Neural cell (in vitro differentiated cells): Measurements from ENCODE around the gene LRRC4. TPM values are rescaled to one million over a fixed set of nuclear protein-coding genes. Genes with fewer than 3 reads are reported as not detected.

Experiments
- H2AFZ ChIP-seq: fragments of 200-600, 300-800 bp; sonication (generic), shearing (Covaris generic); 2 replicates; pipeline ENCODE4 v1.6.0; 2014; ENCODE audit warnings: low read depth, mild to moderate bottlenecking, antibody characterized with exemption, low read length, moderate library complexity
- H3F3A ChIP-seq: fragments of 200-600 bp; shearing (Covaris generic); 2 replicates; pipeline ENCODE4 v1.6.1; 2016; ENCODE audit warnings: mild to moderate bottlenecking, moderate library complexity, mixed read lengths, antibody characterized with exemption, low read length; ENCODE audit not compliant: insufficient read depth, poor library complexity, severe bottlenecking
- H3K27ac ChIP-seq: fragments of 200-600, 300-800 bp; sonication (generic), shearing (Covaris generic); 2 replicates; pipeline ENCODE4 v1.5.1; 2014; ENCODE audit warnings: mild to moderate bottlenecking, low read length, moderate library complexity
- H3K27me3 ChIP-seq: fragments of 300-800, 200-600 bp; sonication (generic), shearing (Covaris generic); 2 replicates; pipeline ENCODE4 v1.6.0; 2014; ENCODE audit warnings: mild to moderate bottlenecking, low read depth, low read length, moderate library complexity; ENCODE audit not compliant: insufficient read depth
- H3K36me3 ChIP-seq: fragments of 300-800, 200-600 bp; sonication (generic), shearing (Covaris generic); 2 replicates; pipeline ENCODE4 v1.5.1; 2014; ENCODE audit warnings: mild to moderate bottlenecking, antibody characterized with exemption, low read length, moderate library complexity; ENCODE audit not compliant: insufficient read depth
- H3K4me2 ChIP-seq: fragments of 300-800, 200-600 bp; sonication (generic), shearing (Covaris generic); 2 replicates; pipeline ENCODE4 v1.6.0; 2014; ENCODE audit warnings: mild to moderate bottlenecking, low read length
- H3K4me3 ChIP-seq: fragments of 300-800, 200-600 bp; sonication (generic), shearing (Covaris generic); 2 replicates; pipeline ENCODE4 v1.5.1; 2014; ENCODE audit warnings: mild to moderate bottlenecking, low read length, moderate library complexity
- H3K79me2 ChIP-seq: fragments of 200-600 bp; shearing (Covaris generic); replicated peaks from 2 replicates; pipeline ENCODE4 v1.6.0; 2014; ENCODE audit warnings: mild to moderate bottlenecking, low read length, moderate library complexity; ENCODE audit not compliant: insufficient read depth
- H3K9ac ChIP-seq: fragments of 300-800, 200-600 bp; sonication (generic), shearing (Covaris generic); 2 replicates; pipeline ENCODE4 v1.6.1; 2016; ENCODE audit warnings: mild to moderate bottlenecking, low read length, mixed read lengths
- H3K9me2 ChIP-seq: fragments of 200-600 bp; shearing (Covaris generic); 2 replicates; pipeline ENCODE4 v1.6.1; 2016; ENCODE audit warnings: mild to moderate bottlenecking, low read length, mixed read lengths; ENCODE audit not compliant: insufficient read depth
- H3K9me3 ChIP-seq: fragments of 200-600, 300-800 bp; sonication (generic), shearing (Covaris generic); 2 replicates; pipeline ENCODE4 v1.6.1; 2016; ENCODE audit warnings: mild to moderate bottlenecking, mixed run types, low read length, moderate library complexity, mixed read lengths
- H4K20me1 ChIP-seq: fragments of 200-600 bp; shearing (Covaris generic); 2 replicates; pipeline ENCODE4 v1.6.1; 2016; ENCODE audit warnings: mild to moderate bottlenecking, mixed run types; ENCODE audit not compliant: insufficient read depth
- CTCF ChIP-seq: fragments of 450-650 bp; IDR thresholded peaks from 2 replicates; pipeline ENCODE4 v1.5.1; 2014; ENCODE audit warnings: antibody characterized with exemption, mild to moderate bottlenecking, moderate library complexity; ENCODE audit not compliant: poor library complexity, severe bottlenecking
- EP300 ChIP-seq: fragments of 450-650 bp; conservative IDR thresholded peaks from 2 replicates; pipeline ENCODE4 v1.6.1; 2014; ENCODE audit warnings: antibody characterized with exemption, mild to moderate bottlenecking, moderate library complexity; ENCODE audit not compliant: poor library complexity, severe bottlenecking
- EZH2 ChIP-seq: fragments of 200-600, 300-800 bp; shearing (Covaris generic), sonication (generic); IDR thresholded peaks from 2 replicates; pipeline ENCODE4 v1.6.1; 2014; ENCODE audit warnings: antibody characterized with exemption, low read length, borderline replicate concordance, mild to moderate bottlenecking; ENCODE audit not compliant: insufficient read depth, poor library complexity, severe bottlenecking
- MXI1 ChIP-seq: fragments of 450-650 bp; conservative IDR thresholded peaks from 2 replicates; pipeline ENCODE4 v1.6.1; 2014; ENCODE audit warnings: antibody characterized with exemption, mild to moderate bottlenecking; ENCODE audit not compliant: poor library complexity, severe bottlenecking
- POLR2AphosphoS5 ChIP-seq: IDR thresholded peaks from 2 replicates; pipeline ENCODE4 v1.6.1; 2012
- RAD21 ChIP-seq: fragments of 450-650 bp; conservative IDR thresholded peaks from 2 replicates; pipeline ENCODE4 v1.6.1; 2014; ENCODE audit warnings: antibody characterized with exemption, mild to moderate bottlenecking, moderate library complexity
- REST ChIP-seq: IDR thresholded peaks from 2 replicates; pipeline ENCODE4 v1.6.1; 2012; ENCODE audit warnings: borderline replicate concordance
- SMC3 ChIP-seq: fragments of 450-650 bp; conservative IDR thresholded peaks from 2 replicates; pipeline ENCODE4 v1.6.1; 2014; ENCODE audit warnings: antibody characterized with exemption, mild to moderate bottlenecking, moderate library complexity; ENCODE audit not compliant: poor library complexity
- TAF1 ChIP-seq: IDR thresholded peaks from 2 replicates; pipeline ENCODE4 v1.6.1; 2012; ENCODE audit warnings: low read depth
- polyA plus RNA-seq: library from polyadenylated mRNA; depleted of rRNA; stranded (reverse); fragments of >200 nt; gene quantifications from 2 replicates; pipeline ENCODE4 v1.2.3, GENCODE V29; 2014

LRRC4 gene
- polyA plus RNA-seq, 1 donor from 2014 or later = 15.7 TPM

GRCh38 chr7:128053023-128053422, 21.8 kb upstream of the LRRC4 start:
- Histone ChIP-seq H4K20me1 (no peaks in the 10 kb centered on the region), H3K27me3 (no peaks in the 10 kb centered on the region), H3K9me3 (no peaks in the 10 kb centered on the region), H3K9me2 (no peaks in the 10 kb centered on the region), H3K36me3 (no peaks in the 10 kb centered on the region), H3F3A (no peaks in the 10 kb centered on the region), H3K27ac (no peak overlapping the region), H3K9ac (no peak overlapping the region), H2AFZ (no peak overlapping the region), H3K4me3 (no peak overlapping the region), H3K79me2 (no peaks in the 10 kb centered on the region), H3K4me2 (no peak overlapping the region)
- no peak for TF ChIP-seq MXI1
- no peak for TF ChIP-seq POLR2AphosphoS5
- no peak for TF ChIP-seq CTCF
- TF ChIP-seq REST = no peak
- TF ChIP-seq EZH2 = no peak
- no peak for TF ChIP-seq TAF1
- no peak for TF ChIP-seq SMC3
- no peak for TF ChIP-seq RAD21
- no peak for TF ChIP-seq EP300

GRCh38 chr7:128052404-128052803, 21.2 kb upstream of the LRRC4 start:
- no peak overlapping the region for H2AFZ ChIP-seq
- H3K9ac ChIP-seq = no peak overlapping the region
- H3K79me2 ChIP-seq = no peaks in the 10 kb centered on the region
- TF ChIP-seq SMC3 (no peak), REST (no peak), TAF1 (no peak), CTCF (no peak), EZH2 (no peak), POLR2AphosphoS5 (peak; percentile 73), RAD21 (no peak), EP300 (peak; percentile 93)
- no peaks in the 10 kb centered on the region for H3K36me3 ChIP-seq
- peak overlapping the region; percentile 15 for H3K27ac ChIP-seq
- no peaks in the 10 kb centered on the region for H3F3A ChIP-seq
- no peaks in the 10 kb centered on the region for H3K9me3 ChIP-seq
- no peaks in the 10 kb centered on the region for H3K27me3 ChIP-seq
- no peak overlapping the region for H3K4me2 ChIP-seq
- H3K9me2 ChIP-seq = no peaks in the 10 kb centered on the region
- H3K4me3 ChIP-seq = peak overlapping the region; percentile 48
- H4K20me1 ChIP-seq = no peaks in the 10 kb centered on the region
